GM12878 (cell line): ENCODE measurements around the gene ESYT3. TPM values are rescaled to one million over a fixed set of nuclear protein-coding genes. Genes with fewer than 3 reads are reported as not detected.

Source experiments
- ATAC-seq: fragments of 200-7000 bp; cut with Tn5 transposase; 3 replicates; pipeline ENCODE4 v1.9.1; 2020; ENCODE audit warnings: mild to moderate bottlenecking, moderate library complexity
- BruUV-seq: library from RNA; stranded (reverse); fragments of 400-500 nt; replicated peaks from 2 replicates; lab custom pipeline; 2021; lab: Mats Ljungman, UMichigan
- CTCF ChIA-PET: fragments of 300-600 bp; sonication (Branson Sonifier 250); formaldehyde crosslinking; extraction: SDS; loops from one replicate; lab custom pipeline; 2021; ENCODE audit warnings: inconsistent platforms; lab: Yijun Ruan, JAX
- POLR2A ChIA-PET: fragments of 350-600 bp; formaldehyde crosslinking; extraction: SDS; loops from one replicate; lab custom pipeline; 2021; ENCODE audit warnings: inconsistent platforms; lab: Charles Lee
- RAD21 ChIA-PET: fragments of 300-600 bp; sonication (Branson Sonifier 250); formaldehyde crosslinking; loops from one replicate; lab custom pipeline; 2023; ENCODE audit warnings: antibody characterized with exemption; ENCODE audit not compliant: unreplicated experiment; lab: Charles Lee
- SMC1A ChIA-PET: fragments of 300-600 bp; sonication (Branson Sonifier 250); formaldehyde crosslinking; loops from one replicate; lab custom pipeline; 2023; ENCODE audit not compliant: unreplicated experiment, uncharacterized antibody; lab: Charles Lee
- DNase-seq: peaks from one replicate; pipeline ENCODE4 v3.0.0-alpha.2; 2011; ENCODE audit warnings: low read depth, low spot score
- FAIRE-seq: peaks from 3 replicates; lab custom pipeline; 2011; peaks lifted over from hg19 to GRCh38; lab: Jason Lieb, UNC
- H2AFZ ChIP-seq: 2 replicates; pipeline ENCODE4 v1.6.0; 2011; ENCODE audit warnings: low read depth, low read length, control low read depth; ENCODE audit not compliant: control insufficient read depth
- H3K27ac ChIP-seq: 2 replicates; pipeline ENCODE4 v1.5.1; 2011; ENCODE audit warnings: control low read depth; ENCODE audit not compliant: control insufficient read depth, insufficient read depth
- H3K27me3 ChIP-seq, 2 experiments: replicated peaks in 1 of 2; 2 replicates each; pipeline versions ENCODE4 v1.6.0 to v1.6.1; 2011; ENCODE audit warnings: low read length in 1 of 2; ENCODE audit not compliant: control insufficient read depth in 2 of 2, insufficient read depth in 2 of 2
- H3K36me3 ChIP-seq, 2 experiments: 2 replicates each; pipeline ENCODE4 v1.5.1; 2011; ENCODE audit warnings: low read length in 1 of 2; ENCODE audit not compliant: control insufficient read depth in 2 of 2, insufficient read depth in 2 of 2
- H3K4me1 ChIP-seq: 2 replicates; pipeline ENCODE4 v1.6.1; 2011; ENCODE audit warnings: mild to moderate bottlenecking, low read length, moderate library complexity, mixed read lengths; ENCODE audit not compliant: control insufficient read depth, insufficient read depth
- H3K4me2 ChIP-seq: 2 replicates; pipeline ENCODE4 v1.6.0; 2011; ENCODE audit warnings: control low read depth; ENCODE audit not compliant: control insufficient read depth, insufficient read depth
- H3K4me3 ChIP-seq: fragments of 200-600 bp; sonication (generic); 2 replicates; pipeline ENCODE4 v1.5.1; 2016
- H3K79me2 ChIP-seq: 2 replicates; pipeline ENCODE4 v1.6.0; 2011; ENCODE audit warnings: low read length; ENCODE audit not compliant: control insufficient read depth, insufficient read depth
- H3K9ac ChIP-seq: 2 replicates; pipeline ENCODE4 v1.8.0; 2011; ENCODE audit warnings: low read length, control low read depth, mixed read lengths; ENCODE audit not compliant: control insufficient read depth, insufficient read depth
- H3K9me3 ChIP-seq: replicated peaks from 3 replicates; pipeline ENCODE4 v1.5.1; 2011; ENCODE audit warnings: mild to moderate bottlenecking, low read length; ENCODE audit not compliant: control insufficient read depth, insufficient read depth
- H4K20me1 ChIP-seq: 2 replicates; pipeline ENCODE4 v1.6.0; 2011; ENCODE audit not compliant: control insufficient read depth, insufficient read depth
- BCL11A ChIP-seq: IDR thresholded peaks from 2 replicates; pipeline ENCODE4 v1.6.1; 2011; ENCODE audit warnings: low read depth, low read length
- FOXK2 ChIP-seq: fragments of 450-650 bp; IDR thresholded peaks from 2 replicates; pipeline ENCODE4 v1.6.1; 2017; ENCODE audit warnings: mild to moderate bottlenecking, moderate library complexity
- GABPA ChIP-seq: IDR thresholded peaks from 2 replicates; pipeline ENCODE4 v1.6.1; 2014; ENCODE audit warnings: antibody characterized with exemption, low read depth, mild to moderate bottlenecking, inconsistent platforms
- HCFC1 ChIP-seq: fragments of 150-350 bp; IDR thresholded peaks from 2 replicates; pipeline ENCODE4 v1.6.1; 2014; ENCODE audit warnings: low read length
- HDAC6 ChIP-seq: fragments of 200-600 bp; sonication (generic); IDR thresholded peaks from one replicate; pipeline ENCODE4 v1.8.0; 2017; ENCODE audit warnings: antibody characterized with exemption; ENCODE audit not compliant: unreplicated experiment
- KAT2A ChIP-seq: conservative IDR thresholded peaks from 2 replicates; pipeline ENCODE4 v1.6.1; 2011; ENCODE audit warnings: low read depth, low read length; ENCODE audit not compliant: control insufficient read depth
- MEF2A ChIP-seq: IDR thresholded peaks from 2 replicates; pipeline ENCODE4 v1.6.1; 2011; ENCODE audit warnings: low read depth, mild to moderate bottlenecking, low read length, moderate library complexity; ENCODE audit not compliant: insufficient read depth
- PAX5 ChIP-seq: IDR thresholded peaks from 2 replicates; pipeline ENCODE4 v1.6.1; 2011; ENCODE audit warnings: low read depth, low read length, borderline replicate concordance
- PKNOX1 ChIP-seq: fragments of 450-650 bp; IDR thresholded peaks from 2 replicates; pipeline ENCODE4 v1.6.1; 2016; ENCODE audit warnings: mild to moderate bottlenecking
- POLR2AphosphoS5 ChIP-seq: IDR thresholded peaks from 2 replicates; pipeline ENCODE4 v1.6.1; 2011; ENCODE audit warnings: mild to moderate bottlenecking, low read length, inconsistent platforms
- RB1 ChIP-seq: fragments of 450-650 bp; formaldehyde crosslinking; IDR thresholded peaks from 2 replicates; pipeline ENCODE4 v1.6.1; 2017; ENCODE audit warnings: mild to moderate bottlenecking, borderline replicate concordance
- SMARCA5 ChIP-seq: fragments of 450-650 bp; IDR thresholded peaks from 2 replicates; pipeline ENCODE4 v1.6.1; 2017; ENCODE audit warnings: mild to moderate bottlenecking
- WGBS: methylation state at CpG from one replicate; pipeline ENCODE4 v1.1.6; 2016; ENCODE audit warnings: low lambda C conversion rate; ENCODE audit not compliant: insufficient replicate concordance, insufficient coverage; ENCODE audit errors: missing lambda C conversion rate; 5-methylcytosine and 5-hydroxymethylcytosine counted together
- in situ Hi-C: fragments of 300-500 bp; cut with MboI; formaldehyde crosslinking; loops from 9 replicates; pipeline ENCODE4 v1.14.3; 2018; ENCODE audit warnings: mixed read lengths
- intact Hi-C: fragments of 100-400 bp; cut with micrococcal nuclease; formaldehyde crosslinking; loops from one replicate; pipeline ENCODE4 v1.14.2; 2022; ENCODE audit not compliant: unreplicated experiment
- polyA plus RNA-seq, 11 experiments: library from polyadenylated mRNA; depleted of rRNA in 4 of 11; unstranded in 6 of 11; stranded (reverse) in 5 of 11; fragments of >200 nt; fragmentation: Nextera tagmentation in 4 of 11; fragmentation: Illumina TruSeq in 1 of 11; extraction: Ambion mirVana in 4 of 11; extraction: Trizol in 1 of 11; gene quantifications; 1 replicate in 1 of 11; 2 replicates in 10 of 11; pipeline versions ENCODE4 v1.2.1 to v1.2.3, GENCODE V29; 2011 to 2016; ENCODE audit warnings: inconsistent platforms in 2 of 11, missing spikeins in 2 of 11, low read depth in 1 of 11
- total RNA-seq, 4 experiments: library from RNA; depleted of rRNA in 3 of 4; stranded (reverse); fragments of >200 nt in 3 of 4; fragmentation: Illumina TruSeq in 1 of 4; extraction: Trizol in 1 of 4; gene quantifications; 2 replicates each; pipeline versions ENCODE4 v1.2.1 to v1.2.3, GENCODE V29; 2013 to 2021
- TF ChIP-seq, protein P1 (sequence below): IDR thresholded peaks from 2 replicates; pipeline ENCODE4 v1.6.1; 2011; ENCODE audit warnings: borderline replicate concordance, low read depth, mild to moderate bottlenecking, moderate library complexity, low read length; ENCODE audit not compliant: insufficient read depth, poor library complexity, severe bottlenecking
- TF ChIP-seq, protein P2 (sequence below): fragments of 450-650 bp; IDR thresholded peaks from 2 replicates; pipeline ENCODE4 v1.6.1; 2017; ENCODE audit warnings: mild to moderate bottlenecking, moderate library complexity
- TF ChIP-seq, protein P3 (sequence below): fragments of 450-650 bp; IDR thresholded peaks from 2 replicates; pipeline ENCODE4 v1.6.1; 2014; ENCODE audit warnings: mild to moderate bottlenecking

The ESYT3 gene
- total and polyA plus RNA-seq, 10 of the 15 experiments (the other 5 are each of a cell fraction or from before 2014, with no cell fraction given) = not detected

DNA sequence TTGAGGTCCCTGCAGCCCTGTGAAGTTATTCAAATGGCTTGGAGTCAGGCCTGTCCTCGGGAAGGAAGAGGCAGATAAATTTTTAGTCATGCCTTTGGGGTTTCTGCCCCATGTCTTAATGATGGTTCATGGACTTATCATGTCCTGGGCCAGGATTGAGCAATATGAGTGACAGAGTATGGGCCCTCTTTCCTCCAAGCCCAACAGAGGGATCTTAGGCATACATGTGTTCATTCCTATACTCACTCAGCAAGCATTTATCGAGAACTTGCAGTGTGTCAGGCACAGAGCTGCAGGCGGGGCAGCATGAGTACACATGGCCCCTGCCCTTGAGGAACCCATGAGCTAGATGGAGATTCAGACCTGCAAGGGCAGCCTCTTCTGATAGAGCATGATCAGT is 6.2 kb downstream of the ESYT3 start:
- H2AFZ ChIP-seq = no peak overlapping the region
- FAIRE-seq = no peak
- CTCF ChIA-PET = no interaction called here
- H3K36me3 ChIP-seq = no peaks in the 10 kb centered on the region
- H3K79me2 ChIP-seq = no peaks in the 10 kb centered on the region
- H3K4me1 ChIP-seq = no peaks in the 10 kb centered on the region
- DNase-seq = no peak
- H3K9me3 ChIP-seq = no peaks in the 10 kb centered on the region
- H4K20me1 ChIP-seq = no peaks in the 10 kb centered on the region
- H3K4me3 ChIP-seq = no peak overlapping the region
- RAD21 ChIA-PET = no interaction called here
- no peak overlapping the region for H3K27ac ChIP-seq
- ATAC-seq = no peak
- no peak overlapping the region for H3K4me2 ChIP-seq
- POLR2A ChIA-PET = no interaction called here
- BruUV-seq = no TSS peak
- no peak for TF ChIP-seq FOXK2
- TF ChIP-seq SMARCA5 = no peak
- no peak for TF ChIP-seq HCFC1
- TF ChIP-seq POLR2AphosphoS5 = no peak
- TF ChIP-seq GABPA = no peak
- no peak for TF ChIP-seq PAX5
- no peak for TF ChIP-seq HDAC6
- no peak for TF ChIP-seq PKNOX1
- TF ChIP-seq, protein P1, sequence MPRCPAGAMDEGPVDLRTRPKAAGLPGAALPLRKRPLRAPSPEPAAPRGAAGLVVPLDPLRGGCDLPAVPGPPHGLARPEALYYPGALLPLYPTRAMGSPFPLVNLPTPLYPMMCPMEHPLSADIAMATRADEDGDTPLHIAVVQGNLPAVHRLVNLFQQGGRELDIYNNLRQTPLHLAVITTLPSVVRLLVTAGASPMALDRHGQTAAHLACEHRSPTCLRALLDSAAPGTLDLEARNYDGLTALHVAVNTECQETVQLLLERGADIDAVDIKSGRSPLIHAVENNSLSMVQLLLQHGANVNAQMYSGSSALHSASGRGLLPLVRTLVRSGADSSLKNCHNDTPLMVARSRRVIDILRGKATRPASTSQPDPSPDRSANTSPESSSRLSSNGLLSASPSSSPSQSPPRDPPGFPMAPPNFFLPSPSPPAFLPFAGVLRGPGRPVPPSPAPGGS = no peak
- TF ChIP-seq BCL11A = no peak
- TF ChIP-seq, protein P2, sequence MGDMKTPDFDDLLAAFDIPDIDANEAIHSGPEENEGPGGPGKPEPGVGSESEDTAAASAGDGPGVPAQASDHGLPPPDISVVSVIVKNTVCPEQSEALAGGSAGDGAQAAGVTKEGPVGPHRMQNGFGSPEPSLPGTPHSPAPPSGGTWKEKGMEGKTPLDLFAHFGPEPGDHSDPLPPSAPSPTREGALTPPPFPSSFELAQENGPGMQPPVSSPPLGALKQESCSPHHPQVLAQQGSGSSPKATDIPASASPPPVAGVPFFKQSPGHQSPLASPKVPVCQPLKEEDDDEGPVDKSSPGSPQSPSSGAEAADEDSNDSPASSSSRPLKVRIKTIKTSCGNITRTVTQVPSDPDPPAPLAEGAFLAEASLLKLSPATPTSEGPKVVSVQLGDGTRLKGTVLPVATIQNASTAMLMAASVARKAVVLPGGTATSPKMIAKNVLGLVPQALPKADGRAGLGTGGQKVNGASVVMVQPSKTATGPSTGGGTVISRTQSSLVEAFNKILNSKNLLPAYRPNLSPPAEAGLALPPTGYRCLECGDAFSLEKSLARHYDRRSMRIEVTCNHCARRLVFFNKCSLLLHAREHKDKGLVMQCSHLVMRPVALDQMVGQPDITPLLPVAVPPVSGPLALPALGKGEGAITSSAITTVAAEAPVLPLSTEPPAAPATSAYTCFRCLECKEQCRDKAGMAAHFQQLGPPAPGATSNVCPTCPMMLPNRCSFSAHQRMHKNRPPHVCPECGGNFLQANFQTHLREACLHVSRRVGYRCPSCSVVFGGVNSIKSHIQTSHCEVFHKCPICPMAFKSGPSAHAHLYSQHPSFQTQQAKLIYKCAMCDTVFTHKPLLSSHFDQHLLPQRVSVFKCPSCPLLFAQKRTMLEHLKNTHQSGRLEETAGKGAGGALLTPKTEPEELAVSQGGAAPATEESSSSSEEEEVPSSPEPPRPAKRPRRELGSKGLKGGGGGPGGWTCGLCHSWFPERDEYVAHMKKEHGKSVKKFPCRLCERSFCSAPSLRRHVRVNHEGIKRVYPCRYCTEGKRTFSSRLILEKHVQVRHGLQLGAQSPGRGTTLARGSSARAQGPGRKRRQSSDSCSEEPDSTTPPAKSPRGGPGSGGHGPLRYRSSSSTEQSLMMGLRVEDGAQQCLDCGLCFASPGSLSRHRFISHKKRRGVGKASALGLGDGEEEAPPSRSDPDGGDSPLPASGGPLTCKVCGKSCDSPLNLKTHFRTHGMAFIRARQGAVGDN = no peak
- TF ChIP-seq, protein P3, sequence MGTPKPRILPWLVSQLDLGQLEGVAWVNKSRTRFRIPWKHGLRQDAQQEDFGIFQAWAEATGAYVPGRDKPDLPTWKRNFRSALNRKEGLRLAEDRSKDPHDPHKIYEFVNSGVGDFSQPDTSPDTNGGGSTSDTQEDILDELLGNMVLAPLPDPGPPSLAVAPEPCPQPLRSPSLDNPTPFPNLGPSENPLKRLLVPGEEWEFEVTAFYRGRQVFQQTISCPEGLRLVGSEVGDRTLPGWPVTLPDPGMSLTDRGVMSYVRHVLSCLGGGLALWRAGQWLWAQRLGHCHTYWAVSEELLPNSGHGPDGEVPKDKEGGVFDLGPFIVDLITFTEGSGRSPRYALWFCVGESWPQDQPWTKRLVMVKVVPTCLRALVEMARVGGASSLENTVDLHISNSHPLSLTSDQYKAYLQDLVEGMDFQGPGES = no peak
- no peak for TF ChIP-seq RB1
- no peak for TF ChIP-seq MEF2A
- TF ChIP-seq KAT2A = no peak
- TF ChIP-seq, all 136 proteins: peak for 0
- SMC1A ChIA-PET = no interaction called here
- Histone ChIP-seq H3K9ac (no peak overlapping the region), H3K27me3 (peaks cover 0 to 9% of the 10 kb centered on the region in 2 experiments; a peak in 3 of 4 replicates)
- intact Hi-C loops = no loop called here
- in situ Hi-C loops = no loop called here
- WGBS = 0% methylated on average over 3 of the region's 3 CpGs
